Cardiac muscle cell (in vitro differentiated cells and primary cell): ENCODE measurements around the gene SRF. TPM values are rescaled to one million over a fixed set of nuclear protein-coding genes. Genes with fewer than 3 reads are reported as not detected.
A peak's percentile ranks its signal among the peaks of the same experiment; 100 is the strongest.

ENCODE experiments used
- DNase-seq, 2 donors: peaks; one replicate each; pipeline versions ENCODE4 v3.0.0 to v3.0.0-alpha.2; 2010 to 2017; ENCODE audit warnings: low read depth in 1 of 2, low spot score in 1 of 2
- H3K27ac ChIP-seq: fragments of 200-600 bp; sonication (generic); 2 replicates; pipeline ENCODE4 v1.5.1; 2016
- H3K27me3 ChIP-seq: fragments of 200-600 bp; sonication (generic); 2 replicates; pipeline ENCODE4 v1.6.0; 2016; ENCODE audit warnings: control low read depth
- H3K36me3 ChIP-seq: fragments of 200-600 bp; sonication (generic); 2 replicates; pipeline ENCODE4 v1.5.1; 2016; ENCODE audit warnings: control low read depth
- H3K4me1 ChIP-seq: fragments of 200-600 bp; sonication (generic); 2 replicates; pipeline ENCODE4 v1.8.1; 2017; ENCODE audit warnings: low read depth, mild to moderate bottlenecking, mixed run types
- H3K4me3 ChIP-seq: fragments of 200-600 bp; sonication (generic); 2 replicates; pipeline ENCODE4 v1.5.1; 2016; ENCODE audit warnings: mild to moderate bottlenecking
- H3K9me3 ChIP-seq: fragments of 200-600 bp; sonication (generic); 2 replicates; pipeline ENCODE4 v1.5.1; 2017; ENCODE audit warnings: low read depth, mild to moderate bottlenecking, control low read depth
- polyA plus RNA-seq: library from polyadenylated mRNA; unstranded; fragments of >200 nt; fragmentation: Nextera tagmentation; extraction: Ambion mirVana; gene quantifications from 2 replicates; pipeline ENCODE4 v1.2.1, GENCODE V29; 2016
- total RNA-seq: library from RNA; depleted of rRNA; stranded (reverse); fragments of >200 nt; gene quantifications from 2 replicates; pipeline ENCODE4 v1.2.3, GENCODE V29; 2016
- TF ChIP-seq, protein P1 (sequence below): IDR thresholded peaks from 2 replicates; pipeline ENCODE4 v1.5.1; 2012; ENCODE audit warnings: low read depth, mild to moderate bottlenecking, low read length

The SRF gene
- total and polyA plus RNA-seq, 2 experiments from 2014 or later = 10.2 to 76.8 TPM

DNA sequence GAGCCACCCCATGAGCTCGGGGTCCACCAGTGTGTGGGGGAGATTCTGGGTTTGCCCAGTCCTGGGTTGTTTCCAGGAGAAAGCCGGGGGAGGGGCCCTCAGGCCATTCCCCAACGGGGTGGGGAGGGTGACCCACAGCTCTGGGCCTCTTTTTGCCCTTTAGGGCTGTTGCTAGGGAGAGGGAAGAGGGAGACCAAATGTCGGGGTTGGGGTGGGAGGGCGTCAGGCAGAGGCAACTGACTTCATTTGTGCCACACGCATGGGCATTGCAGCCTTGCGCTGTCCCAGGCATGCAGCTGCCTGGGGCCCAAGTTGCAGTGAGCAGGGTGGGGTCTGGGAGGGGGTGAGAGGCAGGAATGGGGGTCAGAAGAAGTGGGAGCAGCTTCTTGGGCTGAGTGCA, 9.0 kb downstream of the SRF start:
- H3K36me3 ChIP-seq = peaks cover 49% of the 10 kb centered on the region
- TF ChIP-seq, protein P1, sequence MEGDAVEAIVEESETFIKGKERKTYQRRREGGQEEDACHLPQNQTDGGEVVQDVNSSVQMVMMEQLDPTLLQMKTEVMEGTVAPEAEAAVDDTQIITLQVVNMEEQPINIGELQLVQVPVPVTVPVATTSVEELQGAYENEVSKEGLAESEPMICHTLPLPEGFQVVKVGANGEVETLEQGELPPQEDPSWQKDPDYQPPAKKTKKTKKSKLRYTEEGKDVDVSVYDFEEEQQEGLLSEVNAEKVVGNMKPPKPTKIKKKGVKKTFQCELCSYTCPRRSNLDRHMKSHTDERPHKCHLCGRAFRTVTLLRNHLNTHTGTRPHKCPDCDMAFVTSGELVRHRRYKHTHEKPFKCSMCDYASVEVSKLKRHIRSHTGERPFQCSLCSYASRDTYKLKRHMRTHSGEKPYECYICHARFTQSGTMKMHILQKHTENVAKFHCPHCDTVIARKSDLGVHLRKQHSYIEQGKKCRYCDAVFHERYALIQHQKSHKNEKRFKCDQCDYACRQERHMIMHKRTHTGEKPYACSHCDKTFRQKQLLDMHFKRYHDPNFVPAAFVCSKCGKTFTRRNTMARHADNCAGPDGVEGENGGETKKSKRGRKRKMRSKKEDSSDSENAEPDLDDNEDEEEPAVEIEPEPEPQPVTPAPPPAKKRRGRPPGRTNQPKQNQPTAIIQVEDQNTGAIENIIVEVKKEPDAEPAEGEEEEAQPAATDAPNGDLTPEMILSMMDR = no peak
- H3K27me3 ChIP-seq = no peaks in the 10 kb centered on the region
- H3K9me3 ChIP-seq = no peaks in the 10 kb centered on the region
- DNase-seq = no peak
- H3K4me1 ChIP-seq = peaks cover 4% of the 10 kb centered on the region
- H3K4me3 ChIP-seq = no peak overlapping the region
- H3K27ac ChIP-seq = peak overlapping the region; percentile 83

DNA sequence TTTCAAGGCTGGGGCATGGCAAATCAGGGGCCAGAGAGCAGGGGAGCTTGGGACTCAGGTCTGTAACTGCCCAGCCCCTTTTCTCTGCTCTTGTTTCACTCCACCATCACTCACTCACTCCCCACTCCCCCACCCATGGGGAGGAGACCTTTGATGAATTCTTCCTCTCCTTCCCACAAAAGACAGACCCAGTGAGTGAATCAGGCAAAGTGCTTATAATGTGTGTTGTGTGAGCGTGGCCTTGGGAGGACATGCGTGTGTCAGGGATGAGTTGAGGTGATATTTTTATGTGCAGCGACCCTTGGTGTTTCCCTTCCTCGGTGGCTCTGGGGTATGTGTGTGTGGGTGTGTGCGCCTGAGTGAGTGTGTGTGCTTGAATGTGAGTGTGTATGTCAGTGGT, 9.9 kb downstream of the SRF start:
- H3K4me3 ChIP-seq = no peak overlapping the region

DNA sequence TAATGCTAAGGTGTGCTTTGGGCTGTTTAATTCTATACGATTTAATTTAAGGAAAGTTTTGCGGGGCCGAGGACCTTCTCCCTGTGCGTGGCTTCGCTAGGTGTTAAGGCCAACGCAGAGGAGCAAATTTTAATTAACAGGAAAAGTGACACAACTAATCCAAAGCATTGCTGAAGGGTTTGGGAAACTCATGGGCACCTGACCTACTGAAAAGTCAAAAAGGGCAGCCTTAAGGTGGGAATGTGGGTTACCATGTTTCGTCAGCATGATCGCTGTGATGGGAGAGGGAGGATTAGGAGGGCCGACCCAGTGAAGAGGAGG, 10.5 kb downstream of the SRF start:
- Histone ChIP-seq H3K36me3 (peaks cover 34% of the 10 kb centered on the region), H3K4me1 (peaks cover 3% of the 10 kb centered on the region), H3K4me3 (peak overlapping the region; percentile 73), H3K27me3 (no peaks in the 10 kb centered on the region), H3K9me3 (no peaks in the 10 kb centered on the region), H3K27ac (peak overlapping the region; percentile 83)
- TF ChIP-seq, protein P1 = no peak
- no peak for DNase-seq

More for the DNA sequence above, 9.9 kb downstream of the SRF start:
- peaks cover 40% of the 10 kb centered on the region for H3K36me3 ChIP-seq
- H3K27ac ChIP-seq = peak overlapping the region; percentile 83
- DNase-seq = no peak
- peaks cover 3% of the 10 kb centered on the region for H3K4me1 ChIP-seq
- no peaks in the 10 kb centered on the region for H3K9me3 ChIP-seq
- no peaks in the 10 kb centered on the region for H3K27me3 ChIP-seq
- TF ChIP-seq, protein P1 = no peak

DNA sequence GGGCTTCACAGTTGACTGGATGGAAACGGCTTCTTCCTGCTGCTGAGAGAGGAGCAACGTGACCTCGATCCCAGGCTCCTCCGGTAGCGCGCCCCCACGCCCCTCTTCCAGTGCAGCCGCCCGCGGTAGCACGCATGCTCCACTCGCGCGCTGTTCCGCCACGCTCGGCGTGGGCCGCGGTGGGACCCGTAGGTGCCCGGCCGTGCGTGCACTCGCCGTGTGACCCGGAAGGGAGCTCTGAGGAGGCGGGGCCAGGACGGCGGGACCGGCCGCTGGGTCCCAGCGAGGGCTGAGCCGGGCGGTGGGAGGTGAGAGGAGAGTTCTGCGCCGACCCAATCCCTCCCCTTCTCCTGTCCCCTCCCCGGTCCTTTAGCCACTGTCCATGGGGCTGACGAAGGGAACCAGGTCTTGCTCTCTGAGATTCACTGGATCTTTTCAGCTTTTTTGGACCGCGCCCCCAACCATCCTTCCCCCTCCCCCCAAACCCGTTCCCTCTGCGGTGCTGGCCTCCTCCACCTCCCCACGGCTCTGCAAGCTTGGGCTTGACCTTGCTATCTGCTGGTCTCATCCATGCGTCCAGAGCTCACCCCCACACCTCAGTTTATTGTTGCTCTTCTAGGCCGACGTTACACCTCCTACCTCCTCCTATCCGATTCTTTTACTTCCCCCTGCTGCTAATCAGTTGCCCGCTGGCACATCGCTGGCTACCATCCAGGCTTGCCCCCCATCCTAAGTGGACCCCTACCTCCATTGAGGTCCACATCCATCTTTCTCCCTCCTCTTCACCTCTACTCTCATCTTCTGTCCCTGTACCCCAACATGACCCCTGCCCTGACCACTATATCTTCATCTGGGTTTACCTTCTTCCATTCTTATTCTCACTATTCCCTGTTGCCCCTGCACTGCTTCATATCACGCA, 11.1 kb downstream of the SRF start, which contains the start of gene CUL9:
Gene CUL9, plus strand, starts transcription at position 255 of the 919 bp plus-strand sequence. CDS start 2,115 bp downstream, outside the sequence.
- Histone ChIP-seq H3K36me3 (peaks cover 30% of the 10 kb centered on the region), H3K27ac (peak within 1 kb of the TSS; percentile 83)
- TF ChIP-seq, protein P1 = no peak

DNA sequence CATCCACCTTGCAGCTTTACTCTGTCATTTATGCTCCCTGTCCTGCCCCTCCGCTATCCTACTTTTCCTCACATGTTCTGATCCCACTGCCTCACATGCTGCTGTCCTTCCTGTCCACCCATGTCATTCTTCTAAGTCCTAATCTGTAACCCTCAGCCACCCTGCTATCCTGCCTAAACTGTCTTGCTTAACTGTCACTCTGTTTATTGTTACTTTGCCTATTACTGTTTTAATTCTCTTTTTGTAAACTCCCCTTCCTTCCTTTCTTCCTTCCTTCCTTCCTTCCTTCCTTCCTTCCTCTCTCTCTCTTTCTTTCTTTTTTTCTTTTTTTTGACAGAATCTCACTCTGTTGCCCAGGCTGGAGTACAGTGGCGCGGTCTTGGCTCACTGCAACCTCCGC, 12.4 kb downstream of the SRF start:
- Histone ChIP-seq H3K27me3 (no peaks in the 10 kb centered on the region), H3K9me3 (no peaks in the 10 kb centered on the region), H3K36me3 (peaks cover 18% of the 10 kb centered on the region), H3K4me3 (no peak overlapping the region), H3K4me1 (peaks cover 3% of the 10 kb centered on the region), H3K27ac (no peak overlapping the region)
- no peak for DNase-seq
- TF ChIP-seq, protein P1 = no peak

More for the DNA sequence above, 11.1 kb downstream of the SRF start, which contains the start of gene CUL9:
- Histone ChIP-seq H3K4me3 (peak within 1 kb of the TSS; percentile 73), H3K27me3 (no peaks in the 10 kb centered on the region), H3K9me3 (no peaks in the 10 kb centered on the region), H3K4me1 (peaks cover 3% of the 10 kb centered on the region)
- DNase-seq = peak; percentile 82 to 89
